ENCODE measurements around the gene TMEM120B. TPM values are rescaled to one million over a fixed set of nuclear protein-coding genes. Genes with fewer than 3 reads are reported as not detected.

Gene TMEM120B
- total and polyA plus RNA-seq, 2 experiments from 2014 or later, result 5.5 to 9.5 TPM

DNA sequence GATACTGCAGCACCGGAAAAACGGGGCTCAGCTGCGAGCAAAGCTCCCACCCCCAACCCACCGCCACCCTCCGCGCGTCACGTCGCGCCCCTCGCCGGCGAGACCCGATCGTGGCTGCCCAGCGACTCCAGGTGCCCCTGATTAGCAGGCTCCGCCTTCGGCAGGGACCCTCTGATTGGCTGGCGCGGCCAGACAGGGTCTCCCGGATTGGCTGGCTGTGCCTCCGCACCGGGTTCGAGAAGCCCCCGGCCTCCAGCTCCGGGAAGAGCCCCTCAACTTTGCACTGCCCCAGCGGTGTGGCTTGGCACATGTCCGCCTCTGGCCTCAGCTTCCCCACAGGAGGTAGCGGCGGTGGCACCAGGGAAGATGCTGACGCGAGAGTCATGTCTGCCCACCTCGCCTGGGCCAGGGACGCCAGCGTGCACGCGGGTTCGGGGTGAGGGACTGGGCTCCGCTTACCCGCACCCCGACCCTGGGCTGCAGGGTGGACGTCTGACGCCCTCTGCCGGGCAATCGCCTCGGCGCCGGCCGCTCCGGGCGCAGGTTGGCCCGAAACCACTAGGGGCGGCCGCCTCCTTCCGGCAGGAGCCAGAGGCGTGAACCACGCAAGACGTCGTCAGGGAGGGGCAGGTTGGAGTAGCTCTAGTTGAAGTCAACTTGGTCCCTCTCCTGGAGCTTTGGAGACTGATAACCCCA is 81.4 kb downstream of the TMEM120B start:
- WGBS (ENCODE audit: low lambda C conversion rate, missing lambda C conversion rate), result under 1% methylated on average over 59 of the region's 59 CpGs
- Histone ChIP-seq H3K27me3 (no peaks in the 10 kb centered on the region), H4K20me1 (ENCODE audit: insufficient read depth, poor library complexity, severe bottlenecking) (peaks cover 25% of the 10 kb centered on the region), H3K4me3 (peak overlapping the region; percentile 72), H2AFZ (peak overlapping the region; percentile 47), H3K36me3 (replicated peaks; ENCODE audit: insufficient read depth, low read depth) (no peaks in the 10 kb centered on the region), H3K4me2 (peak overlapping the region; percentile 96), H3K4me1 (ENCODE audit: insufficient read depth) (peaks cover 45% of the 10 kb centered on the region), H3K9me3 (ENCODE audit: low read depth) (no peaks in the 10 kb centered on the region), H3K79me2 (peaks cover 65% of the 10 kb centered on the region), H3K27ac (peak overlapping the region; percentile 100), H3K9me2 (replicated peaks; ENCODE audit: insufficient read depth) (no peaks in the 10 kb centered on the region)
- peak; percentile 97 for DNase-seq (ENCODE audit: low spot score)
- TF ChIP-seq EZH2 (IDR thresholded peaks at IDR 0.05; ENCODE audit: borderline replicate concordance), result no peak
- TF ChIP-seq, protein P1, sequence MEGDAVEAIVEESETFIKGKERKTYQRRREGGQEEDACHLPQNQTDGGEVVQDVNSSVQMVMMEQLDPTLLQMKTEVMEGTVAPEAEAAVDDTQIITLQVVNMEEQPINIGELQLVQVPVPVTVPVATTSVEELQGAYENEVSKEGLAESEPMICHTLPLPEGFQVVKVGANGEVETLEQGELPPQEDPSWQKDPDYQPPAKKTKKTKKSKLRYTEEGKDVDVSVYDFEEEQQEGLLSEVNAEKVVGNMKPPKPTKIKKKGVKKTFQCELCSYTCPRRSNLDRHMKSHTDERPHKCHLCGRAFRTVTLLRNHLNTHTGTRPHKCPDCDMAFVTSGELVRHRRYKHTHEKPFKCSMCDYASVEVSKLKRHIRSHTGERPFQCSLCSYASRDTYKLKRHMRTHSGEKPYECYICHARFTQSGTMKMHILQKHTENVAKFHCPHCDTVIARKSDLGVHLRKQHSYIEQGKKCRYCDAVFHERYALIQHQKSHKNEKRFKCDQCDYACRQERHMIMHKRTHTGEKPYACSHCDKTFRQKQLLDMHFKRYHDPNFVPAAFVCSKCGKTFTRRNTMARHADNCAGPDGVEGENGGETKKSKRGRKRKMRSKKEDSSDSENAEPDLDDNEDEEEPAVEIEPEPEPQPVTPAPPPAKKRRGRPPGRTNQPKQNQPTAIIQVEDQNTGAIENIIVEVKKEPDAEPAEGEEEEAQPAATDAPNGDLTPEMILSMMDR (IDR thresholded peaks at IDR 0.05; ENCODE audit: poor library complexity), result peak; percentile 100

DNA sequence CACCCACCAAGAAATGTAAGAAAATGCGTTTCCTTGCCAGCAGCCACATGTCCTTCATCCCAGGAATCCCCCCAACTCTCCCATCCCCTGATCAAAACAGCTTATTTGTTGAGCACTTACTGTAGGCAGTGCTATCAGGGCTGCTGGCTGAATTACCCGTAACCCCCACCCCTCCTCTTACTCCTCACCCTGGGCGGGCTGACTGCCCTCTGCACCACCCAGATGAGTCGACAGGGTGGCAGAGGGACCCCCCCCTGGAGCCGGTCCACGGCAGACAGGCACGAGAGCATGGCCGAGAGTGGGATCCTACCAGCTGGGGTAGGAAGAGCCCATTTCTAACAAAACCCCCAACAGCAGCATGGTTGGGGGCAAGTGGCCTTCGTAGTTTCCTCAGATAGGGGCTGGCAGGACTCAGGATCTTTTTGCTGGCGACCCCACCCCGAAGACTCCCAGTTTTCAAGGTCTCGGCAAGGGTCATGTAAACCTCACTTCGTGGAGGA is 82.0 kb downstream of the TMEM120B start:
- Histone ChIP-seq H3K27ac (peak overlapping the region; percentile 100), H2AFZ (no peak overlapping the region), H3K79me2 (peaks cover 64% of the 10 kb centered on the region), H3K9me2 (replicated peaks; ENCODE audit: insufficient read depth) (no peaks in the 10 kb centered on the region), H4K20me1 (ENCODE audit: insufficient read depth, poor library complexity, severe bottlenecking) (peaks cover 25% of the 10 kb centered on the region), H3K4me3 (no peak overlapping the region), H3K4me2 (peak overlapping the region; percentile 96), H3K27me3 (no peaks in the 10 kb centered on the region), H3K36me3 (replicated peaks; ENCODE audit: insufficient read depth, low read depth) (no peaks in the 10 kb centered on the region), H3K4me1 (ENCODE audit: insufficient read depth) (peaks cover 50% of the 10 kb centered on the region), H3K9me3 (ENCODE audit: low read depth) (no peaks in the 10 kb centered on the region)
- DNase-seq (ENCODE audit: low spot score), result no peak
- WGBS (ENCODE audit: low lambda C conversion rate, missing lambda C conversion rate), result 6% methylated on average over 13 of the region's 13 CpGs
- TF ChIP-seq EZH2phosphoT487 (IDR thresholded peaks at IDR 0.05; ENCODE audit: low read depth, severe bottlenecking, unreplicated experiment) (no peak), EZH2 (IDR thresholded peaks at IDR 0.05; ENCODE audit: borderline replicate concordance) (no peak)
- TF ChIP-seq, protein P1 (IDR thresholded peaks at IDR 0.05; ENCODE audit: poor library complexity), result no peak

DNA sequence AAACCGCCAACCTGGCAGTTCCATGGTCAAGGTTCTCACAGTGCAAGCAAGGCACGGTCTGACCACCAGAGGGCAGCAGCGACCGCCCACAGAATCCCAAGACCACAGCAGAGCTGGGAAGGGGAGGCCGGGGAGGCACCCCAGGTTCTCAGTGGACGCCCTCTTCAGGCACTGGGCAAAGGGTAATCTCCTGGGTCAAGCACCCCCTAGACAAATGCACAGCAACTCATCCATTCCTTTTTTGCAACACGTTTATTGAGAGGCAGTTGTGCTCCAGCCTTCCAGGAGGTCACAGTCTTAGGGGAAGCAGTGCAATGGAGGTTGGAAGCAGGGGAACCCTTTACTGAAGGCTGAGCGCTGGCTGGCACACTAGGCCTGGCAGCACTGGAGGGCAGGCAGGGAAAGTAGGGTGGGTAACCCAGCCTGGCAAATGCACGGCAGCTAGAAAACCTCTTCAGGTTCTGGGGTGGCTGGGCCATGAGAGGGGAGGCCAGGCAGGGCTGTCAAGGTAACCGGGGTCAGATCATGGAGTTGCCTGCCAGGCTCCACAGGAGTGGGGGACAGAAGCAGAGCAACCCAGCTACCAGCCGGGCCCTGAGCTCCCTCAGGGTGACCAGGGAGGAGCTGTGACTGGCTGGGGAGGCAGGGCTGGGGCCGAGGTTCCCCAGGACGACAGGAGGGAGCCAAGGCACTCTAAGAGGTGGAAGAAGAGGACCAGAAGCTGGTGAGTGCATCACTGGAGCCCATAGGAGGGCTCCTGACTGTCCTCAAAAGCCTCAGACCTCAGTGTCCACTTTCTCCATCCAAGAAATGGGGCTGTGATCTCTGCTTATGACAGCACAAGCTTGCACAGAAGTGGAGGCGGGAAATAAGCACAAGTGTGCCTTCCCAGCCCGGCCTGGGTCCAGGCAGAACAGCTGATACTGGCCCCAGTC is 82.7 kb downstream of the TMEM120B start:
- peaks cover 61% of the 10 kb centered on the region for H3K79me2 ChIP-seq
- no peaks in the 10 kb centered on the region for H3K9me3 ChIP-seq (ENCODE audit: low read depth)
- peak overlapping the region; percentile 100 for H3K27ac ChIP-seq
- no peaks in the 10 kb centered on the region for H3K36me3 ChIP-seq (replicated peaks; ENCODE audit: insufficient read depth, low read depth)
- H3K4me3 ChIP-seq, result no peak overlapping the region
- TF ChIP-seq EZH2phosphoT487 (IDR thresholded peaks at IDR 0.05; ENCODE audit: low read depth, severe bottlenecking, unreplicated experiment), result no peak
- TF ChIP-seq, protein P1 (IDR thresholded peaks at IDR 0.05; ENCODE audit: poor library complexity), result peak; percentile 92
- no peak for TF ChIP-seq EZH2 (IDR thresholded peaks at IDR 0.05; ENCODE audit: borderline replicate concordance)
- H2AFZ ChIP-seq, result no peak overlapping the region
- 48% methylated on average over 15 of the region's 15 CpGs for WGBS (ENCODE audit: low lambda C conversion rate, missing lambda C conversion rate)
- H3K9me2 ChIP-seq (replicated peaks; ENCODE audit: insufficient read depth), result no peaks in the 10 kb centered on the region
- H3K27me3 ChIP-seq, result no peaks in the 10 kb centered on the region
- peak; percentile 89 for DNase-seq (ENCODE audit: low spot score)
- peaks cover 25% of the 10 kb centered on the region for H4K20me1 ChIP-seq (ENCODE audit: insufficient read depth, poor library complexity, severe bottlenecking)
- H3K4me2 ChIP-seq, result peak overlapping the region; percentile 96
- peaks cover 50% of the 10 kb centered on the region for H3K4me1 ChIP-seq (ENCODE audit: insufficient read depth)
